ENCODE data around the gene ASB13. TPM values are rescaled to one million over a fixed set of nuclear protein-coding genes. Genes with fewer than 3 reads are reported as not detected.

ASB13 gene
- total and polyA plus RNA-seq, 2 experiments from 2014 or later = 11.6 to 20.2 TPM

- Histone ChIP-seq H3K27ac (ENCODE audit: low read depth) (no peak overlapping the region), H3F3A (replicated peaks; ENCODE audit: low read depth) (no peaks in the 10 kb centered on the region), H4K20me1 (replicated peaks; ENCODE audit: insufficient read depth) (no peaks in the 10 kb centered on the region), H2AFZ (no peak overlapping the region), H3K4me2 (no peak overlapping the region), H3K4me3 (no peak overlapping the region), H3K4me1 (ENCODE audit: insufficient read depth) (no peaks in the 10 kb centered on the region), H3K36me3 (ENCODE audit: insufficient read depth) (no peaks in the 10 kb centered on the region), H3K27me3 (ENCODE audit: insufficient read depth) (peaks cover 13% of the 10 kb centered on the region), H3K9me2 (ENCODE audit: insufficient read depth) (no peaks in the 10 kb centered on the region; the same call in 1 of the 2 replicates), H3K79me2 (replicated peaks; ENCODE audit: insufficient read depth) (no peaks in the 10 kb centered on the region)
- no peaks in the 10 kb centered on the region for H3K4me1 Mint-ChIP-seq
- no peak for TF ChIP-seq REST (IDR thresholded peaks at IDR 0.05; ENCODE audit: unreplicated experiment)
- no peak for TF ChIP-seq ETS1 (IDR thresholded peaks at IDR 0.05)
- no peak for TF ChIP-seq CREB1 (CRISPR knock-in tag; IDR thresholded peaks at IDR 0.05; ENCODE audit: low read depth)
- no peak for TF ChIP-seq NANOG (IDR thresholded peaks at IDR 0.05; ENCODE audit: borderline replicate concordance)
- no peak for TF ChIP-seq CTCF (conservative IDR thresholded peaks at IDR 0.05; ENCODE audit: low read depth in 2 of 2)
- no peak for TF ChIP-seq ZNF331 (CRISPR knock-in tag; IDR thresholded peaks at IDR 0.05; ENCODE audit: low read depth)
- TF ChIP-seq JUNB (IDR thresholded peaks at IDR 0.05; ENCODE audit: unreplicated experiment) = no peak
- no peak for TF ChIP-seq ZNF114 (CRISPR knock-in tag; IDR thresholded peaks at IDR 0.05)
- no peak for TF ChIP-seq EZH2phosphoT487 (IDR thresholded peaks at IDR 0.05; ENCODE audit: unreplicated experiment)
- TF ChIP-seq STAT1 (IDR thresholded peaks at IDR 0.05; ENCODE audit: unreplicated experiment) = no peak
- no peak for TF ChIP-seq EZH2 (IDR thresholded peaks at IDR 0.05; ENCODE audit: low read depth, unreplicated experiment)
- TF ChIP-seq ZNF462 (CRISPR knock-in tag; IDR thresholded peaks at IDR 0.05) = no peak
- TF ChIP-seq POLR2AphosphoS5 (IDR thresholded peaks at IDR 0.05; ENCODE audit: low read depth) = no peak
- H3K36me3 Mint-ChIP-seq (ENCODE audit: low read depth) = no peaks in the 10 kb centered on the region
- ATAC-seq (no peak), DNase-seq (ENCODE audit: low spot score) (no peak)
- H3K27ac Mint-ChIP-seq = no peak overlapping the region
- H3K27me3 Mint-ChIP-seq (ENCODE audit: insufficient read depth, low read depth, poor library complexity) = no peaks in the 10 kb centered on the region
- H3K9me3 Mint-ChIP-seq = peaks cover 12% of the 10 kb centered on the region; the same call in 2 of the 3 replicates
- no peak overlapping the region for H3K4me3 Mint-ChIP-seq
Observed at GRCh38 chr10:5678397-5679036, 12.1 kb upstream of the ASB13 start.

Data from GM23338 (cell line).